ENCODE measurements around the gene IRAG1.

IRAG1 gene

GRCh38 chr11:10666556-10667520 is 26.7 kb downstream of the IRAG1 start:
- no peak for DNase-seq (ENCODE audit: low spot score)

- no peak for DNase-seq (ENCODE audit: low spot score)
Measured at GRCh38 chr11:10664496-10664895, 29.1 kb downstream of the IRAG1 start.

GRCh38 chr11:10663990-10664389 is 29.6 kb downstream of the IRAG1 start:
- DNase-seq (ENCODE audit: low spot score) = no peak

- no peak for DNase-seq (ENCODE audit: low spot score)
Measured at GRCh38 chr11:10663365-10663764, 30.2 kb downstream of the IRAG1 start.

- DNase-seq (ENCODE audit: low spot score) = no peak
Measured at GRCh38 chr11:10660323-10660722, 33.2 kb downstream of the IRAG1 start.

- peak; percentile 89 for DNase-seq (ENCODE audit: low spot score)
Measured at GRCh38 chr11:10659339-10660216, 34.0 kb downstream of the IRAG1 start.

GRCh38 chr11:10658621-10659338 is 34.8 kb downstream of the IRAG1 start:
- peak; percentile 14 for DNase-seq (ENCODE audit: low spot score)

GRCh38 chr11:10657308-10658271 is 36.0 kb downstream of the IRAG1 start:
- DNase-seq (ENCODE audit: low spot score) = peak; percentile 58

- DNase-seq (ENCODE audit: low spot score) = no peak
Measured at GRCh38 chr11:10655943-10656576, 37.5 kb downstream of the IRAG1 start.

- no peak for DNase-seq (ENCODE audit: low spot score)
Measured at GRCh38 chr11:10655227-10655626, 38.3 kb downstream of the IRAG1 start.

GRCh38 chr11:10654811-10655150 is 38.8 kb downstream of the IRAG1 start:
- no peak for DNase-seq (ENCODE audit: low spot score)

GRCh38 chr11:10653946-10654810 is 39.4 kb downstream of the IRAG1 start:
- peak; percentile 70 for DNase-seq (ENCODE audit: low spot score)

GRCh38 chr11:10653261-10653660 is 40.3 kb downstream of the IRAG1 start:
- DNase-seq (ENCODE audit: low spot score) = no peak

GRCh38 chr11:10651656-10652361 is 41.7 kb downstream of the IRAG1 start:
- no peak for DNase-seq (ENCODE audit: low spot score)

GRCh38 chr11:10650630-10651029 is 42.9 kb downstream of the IRAG1 start:
- no peak for DNase-seq (ENCODE audit: low spot score)

GRCh38 chr11:10650166-10650565 is 43.4 kb downstream of the IRAG1 start:
- DNase-seq (ENCODE audit: low spot score) = no peak

GRCh38 chr11:10648871-10649270 is 44.7 kb downstream of the IRAG1 start:
- DNase-seq (ENCODE audit: low spot score) = no peak

GRCh38 chr11:10646681-10647355 is 46.7 kb downstream of the IRAG1 start:
- no peak for DNase-seq (ENCODE audit: low spot score)

Measured in kidney tubule cell (primary cell).